Measurements from ENCODE around the gene RNF208. TPM values are rescaled to one million over a fixed set of nuclear protein-coding genes. Genes with fewer than 3 reads are reported as not detected.

RNF208 gene
- total and polyA plus RNA-seq, 2 donors (not counting 3 experiments of a cell fraction or from before 2014, with no cell fraction given), result 1.3 to 4.8 TPM

DNA sequence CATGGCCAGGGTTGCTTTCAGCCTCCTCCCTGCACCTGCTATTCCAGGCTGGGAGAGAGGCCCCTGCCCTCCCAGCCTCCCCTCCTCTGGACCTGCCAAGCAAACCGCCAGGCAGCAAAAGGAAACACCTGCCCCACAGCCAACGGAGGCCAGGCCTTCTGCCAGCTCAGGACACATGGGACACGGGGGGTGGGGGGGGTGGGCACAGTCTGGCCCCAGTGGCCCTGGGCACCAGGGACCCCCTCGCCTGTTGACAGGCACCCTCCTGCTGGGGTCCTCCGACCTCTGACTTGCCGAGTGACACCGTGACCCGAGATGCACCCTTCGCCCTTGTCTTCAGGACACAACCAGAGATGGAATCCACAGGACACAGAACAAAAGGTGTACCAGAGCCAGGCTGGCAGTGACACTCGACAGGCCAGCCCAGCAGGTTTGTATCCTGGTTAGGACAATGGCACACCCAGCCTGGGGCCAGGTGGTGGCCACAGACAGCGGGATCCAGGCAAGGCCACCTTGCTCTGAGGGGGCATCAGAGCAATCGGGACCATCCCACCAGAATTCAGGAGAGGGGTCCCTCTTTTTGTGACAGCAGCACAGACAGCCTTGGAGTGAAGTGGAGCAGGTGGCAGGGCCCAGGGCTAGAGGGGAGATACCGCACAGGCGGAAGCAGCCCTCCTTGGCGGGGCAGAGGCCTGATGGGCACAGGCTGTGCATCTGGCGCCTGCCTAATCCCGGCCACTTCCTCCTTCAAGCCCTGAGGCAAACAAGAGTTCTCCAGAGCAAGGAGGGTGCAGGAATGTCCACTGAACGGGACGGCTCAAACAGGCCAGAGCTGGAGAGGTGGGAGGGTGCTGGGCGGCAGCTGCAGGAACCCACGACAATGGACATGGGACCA is 48.9 kb downstream of the RNF208 start:
- Histone ChIP-seq H3K4me1 (ENCODE audit: control insufficient read depth, extremely low read depth, insufficient read depth, low read length) (peaks cover under 1% of the 10 kb centered on the region), H3K9me3 (replicated peaks; ENCODE audit: control insufficient read depth, insufficient read depth, low read length) (no peaks in the 10 kb centered on the region), H3K79me2 (ENCODE audit: control insufficient read depth, insufficient read depth, low read length) (no peaks in the 10 kb centered on the region), H2AFZ (ENCODE audit: low read depth, low read length) (no peak overlapping the region), H3K4me2 (ENCODE audit: insufficient read depth, low read length) (no peak overlapping the region), H3K4me3 (replicated peaks in 1 of 3; ENCODE audit: insufficient read depth in 1 of 3, low read depth in 1 of 3, low read length in 3 of 3) (no peak overlapping the region), H3K9me1 (replicated peaks; ENCODE audit: control insufficient read depth, extremely low read depth, insufficient read depth, low read length) (no peaks in the 10 kb centered on the region), H3K9ac (replicated peaks; ENCODE audit: extremely low read depth, insufficient read depth, low read length) (no peak overlapping the region), H3K27ac (ENCODE audit: insufficient read depth, low read depth, low read length) (no peak overlapping the region), H4K20me1 (replicated peaks; ENCODE audit: control insufficient read depth, extremely low read depth, insufficient read depth, low read length) (no peaks in the 10 kb centered on the region), H3K27me3 (ENCODE audit: control insufficient read depth in 2 of 2, insufficient read depth in 2 of 2, low read length in 2 of 2) (peaks cover 12 to 15% of the 10 kb centered on the region in 2 experiments), H3K36me3 (ENCODE audit: control insufficient read depth in 2 of 2, extremely low read depth in 1 of 2, insufficient read depth in 2 of 2, low read length in 2 of 2) (peaks cover 0 to 2% of the 10 kb centered on the region in 2 experiments)
- no TSS peak for BruUV-seq (replicated peaks)
- TF ChIP-seq FOS (IDR thresholded peaks at IDR 0.05; ENCODE audit: borderline replicate concordance, insufficient read depth, low read length) (no peak), EZH2 (IDR thresholded peaks at IDR 0.05; ENCODE audit: borderline replicate concordance, low read depth, low read length, severe bottlenecking) (no peak), GATA2 (IDR thresholded peaks at IDR 0.05; ENCODE audit: insufficient read depth, insufficient read length, low read depth, low read length) (no peak), POLR2A (IDR thresholded peaks at IDR 0.05; ENCODE audit: low read depth, low read length) (no peak), JUN (IDR thresholded peaks at IDR 0.05; ENCODE audit: borderline replicate concordance, insufficient read depth, insufficient read length, low read depth) (no peak)
- TF ChIP-seq, protein P1, sequence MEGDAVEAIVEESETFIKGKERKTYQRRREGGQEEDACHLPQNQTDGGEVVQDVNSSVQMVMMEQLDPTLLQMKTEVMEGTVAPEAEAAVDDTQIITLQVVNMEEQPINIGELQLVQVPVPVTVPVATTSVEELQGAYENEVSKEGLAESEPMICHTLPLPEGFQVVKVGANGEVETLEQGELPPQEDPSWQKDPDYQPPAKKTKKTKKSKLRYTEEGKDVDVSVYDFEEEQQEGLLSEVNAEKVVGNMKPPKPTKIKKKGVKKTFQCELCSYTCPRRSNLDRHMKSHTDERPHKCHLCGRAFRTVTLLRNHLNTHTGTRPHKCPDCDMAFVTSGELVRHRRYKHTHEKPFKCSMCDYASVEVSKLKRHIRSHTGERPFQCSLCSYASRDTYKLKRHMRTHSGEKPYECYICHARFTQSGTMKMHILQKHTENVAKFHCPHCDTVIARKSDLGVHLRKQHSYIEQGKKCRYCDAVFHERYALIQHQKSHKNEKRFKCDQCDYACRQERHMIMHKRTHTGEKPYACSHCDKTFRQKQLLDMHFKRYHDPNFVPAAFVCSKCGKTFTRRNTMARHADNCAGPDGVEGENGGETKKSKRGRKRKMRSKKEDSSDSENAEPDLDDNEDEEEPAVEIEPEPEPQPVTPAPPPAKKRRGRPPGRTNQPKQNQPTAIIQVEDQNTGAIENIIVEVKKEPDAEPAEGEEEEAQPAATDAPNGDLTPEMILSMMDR (IDR thresholded peaks at IDR 0.05; ENCODE audit: extremely low read depth in 1 of 2, insufficient read depth in 1 of 2, low read depth in 1 of 2, low read length in 2 of 2), result no peak
- TF ChIP-seq, protein P2, sequence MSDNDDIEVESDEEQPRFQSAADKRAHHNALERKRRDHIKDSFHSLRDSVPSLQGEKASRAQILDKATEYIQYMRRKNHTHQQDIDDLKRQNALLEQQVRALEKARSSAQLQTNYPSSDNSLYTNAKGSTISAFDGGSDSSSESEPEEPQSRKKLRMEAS (IDR thresholded peaks at IDR 0.05; ENCODE audit: insufficient read depth, insufficient read length), result no peak
- POLR2A ChIA-PET, result no interaction called here
- intact Hi-C loops (cut with micrococcal nuclease) (no loop called here), dilution Hi-C loops (cut with MboI; ENCODE audit: extremely low pct_ligation_motif_present, low sequenced_read_pairs) (no loop called here)
- CTCF ChIA-PET, result interaction anchor here (0.8 to 1.1 kb wide), 2 partner anchors 16 to 63 kb away, joined by 3 read pairs; no protein-coding TSS in a partner anchor
- FAIRE-seq, result no peak
- no peak for DNase-seq (ENCODE audit: low read depth, low spot score)

Data from endothelial cell of umbilical vein (primary cell).